Fibroblast of mammary gland (primary cell): Measurements from ENCODE around the gene SNRPA.

Source experiments
- DNase-seq: peaks from one replicate; pipeline ENCODE4 v3.0.0-alpha.2; 2010; ENCODE audit warnings: low read depth
- H3K4me3 ChIP-seq: 2 replicates; pipeline ENCODE4 v1.5.1; 2011; ENCODE audit warnings: low read depth, mild to moderate bottlenecking, low read length, moderate library complexity; ENCODE audit not compliant: control insufficient read depth
- TF ChIP-seq, protein P1 (sequence below): conservative IDR thresholded peaks from 2 replicates; pipeline ENCODE4 v1.5.1; 2011; ENCODE audit warnings: low read depth, low read length, inconsistent platforms; ENCODE audit not compliant: control insufficient read depth, insufficient read depth

SNRPA gene

GRCh38 chr19:40786060-40787037, 35.3 kb downstream of the SNRPA start:
- TF ChIP-seq, protein P1, sequence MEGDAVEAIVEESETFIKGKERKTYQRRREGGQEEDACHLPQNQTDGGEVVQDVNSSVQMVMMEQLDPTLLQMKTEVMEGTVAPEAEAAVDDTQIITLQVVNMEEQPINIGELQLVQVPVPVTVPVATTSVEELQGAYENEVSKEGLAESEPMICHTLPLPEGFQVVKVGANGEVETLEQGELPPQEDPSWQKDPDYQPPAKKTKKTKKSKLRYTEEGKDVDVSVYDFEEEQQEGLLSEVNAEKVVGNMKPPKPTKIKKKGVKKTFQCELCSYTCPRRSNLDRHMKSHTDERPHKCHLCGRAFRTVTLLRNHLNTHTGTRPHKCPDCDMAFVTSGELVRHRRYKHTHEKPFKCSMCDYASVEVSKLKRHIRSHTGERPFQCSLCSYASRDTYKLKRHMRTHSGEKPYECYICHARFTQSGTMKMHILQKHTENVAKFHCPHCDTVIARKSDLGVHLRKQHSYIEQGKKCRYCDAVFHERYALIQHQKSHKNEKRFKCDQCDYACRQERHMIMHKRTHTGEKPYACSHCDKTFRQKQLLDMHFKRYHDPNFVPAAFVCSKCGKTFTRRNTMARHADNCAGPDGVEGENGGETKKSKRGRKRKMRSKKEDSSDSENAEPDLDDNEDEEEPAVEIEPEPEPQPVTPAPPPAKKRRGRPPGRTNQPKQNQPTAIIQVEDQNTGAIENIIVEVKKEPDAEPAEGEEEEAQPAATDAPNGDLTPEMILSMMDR, result no peak
- DNase-seq, result no peak
- no peak overlapping the region for H3K4me3 ChIP-seq

DNA sequence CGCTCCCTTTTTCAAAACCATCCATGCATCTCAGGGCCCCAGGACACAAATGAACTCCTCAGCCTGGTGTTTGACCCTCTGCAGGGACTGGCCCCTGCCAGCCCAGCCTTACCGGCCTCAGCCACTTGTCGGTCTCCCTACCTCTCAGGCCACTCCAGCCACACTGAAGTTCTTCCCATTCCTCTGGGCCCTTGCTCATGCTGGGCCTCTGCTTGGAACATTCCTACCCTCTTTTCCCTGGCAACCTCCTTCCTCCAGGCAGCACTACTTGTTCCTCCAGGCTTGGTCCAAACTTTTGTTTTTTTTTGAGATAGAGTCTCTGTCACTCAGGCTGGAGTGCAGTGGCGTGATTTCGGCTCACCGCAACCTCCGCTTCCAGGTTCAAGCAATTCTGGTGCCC, 40.3 kb downstream of the SNRPA start:
- TF ChIP-seq, protein P1, result no peak
- H3K4me3 ChIP-seq, result no peak overlapping the region
- DNase-seq, result no peak

DNA sequence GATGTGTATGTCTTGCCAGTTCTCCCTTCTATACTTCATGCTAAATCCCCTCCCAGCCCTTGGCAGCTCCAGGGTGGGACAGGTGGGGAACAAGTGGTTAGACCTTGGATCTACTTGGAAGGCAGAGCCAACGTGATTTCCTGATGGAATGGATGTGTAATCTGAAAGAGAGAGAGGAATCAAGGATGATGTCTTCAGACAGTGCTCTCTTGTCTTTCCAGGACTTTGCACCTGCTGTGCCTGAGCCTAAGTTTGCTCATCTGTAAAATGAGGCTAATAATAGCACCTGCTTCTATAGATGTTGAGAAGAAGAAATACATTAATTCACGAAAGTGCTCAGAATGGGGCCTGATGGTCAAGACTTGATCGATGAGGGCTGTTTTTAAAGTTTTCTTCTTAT, 41.0 kb downstream of the SNRPA start:
- TF ChIP-seq, protein P1, result no peak
- no peak for DNase-seq
- no peak overlapping the region for H3K4me3 ChIP-seq

GRCh38 chr19:40797166-40797962, 46.4 kb downstream of the SNRPA start:
- no peak overlapping the region for H3K4me3 ChIP-seq
- no peak for DNase-seq
- TF ChIP-seq, protein P1, result no peak

DNA sequence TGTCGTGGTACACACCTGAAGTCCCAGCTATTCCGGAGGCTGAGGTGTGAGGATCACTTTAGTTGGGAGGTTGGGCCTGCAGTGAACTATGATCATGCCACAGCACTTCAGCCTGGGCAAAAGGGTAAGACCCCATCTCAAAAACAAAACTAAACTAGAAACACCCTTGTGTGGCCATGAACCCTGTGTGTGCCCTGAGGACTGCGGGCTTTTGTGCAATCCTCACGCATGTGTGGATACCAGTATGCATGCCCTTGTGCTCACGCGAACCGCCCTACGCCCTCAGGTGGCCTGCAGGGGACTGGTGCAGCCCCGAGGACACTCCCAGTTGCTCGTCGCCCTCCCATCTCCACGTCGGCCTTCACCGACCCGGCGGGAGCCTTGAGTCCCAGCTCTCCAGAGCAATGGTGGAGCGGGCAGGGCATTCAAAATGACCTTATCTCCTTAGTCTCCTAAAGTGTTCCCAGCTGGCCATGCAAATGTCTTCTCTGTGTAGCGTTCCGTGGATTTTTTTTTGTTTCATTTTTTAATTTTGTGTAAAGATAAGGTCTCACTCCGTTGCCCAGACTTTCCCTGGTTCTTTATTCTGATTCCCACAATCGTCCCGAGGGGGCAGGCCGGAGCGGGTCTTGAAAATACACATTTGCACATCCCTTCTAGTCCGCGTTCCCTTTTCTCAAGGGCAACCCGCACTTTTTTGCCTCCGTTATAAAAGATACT, 47.1 kb downstream of the SNRPA start:
- DNase-seq, result peak; percentile 53
- TF ChIP-seq, protein P1, result peak; percentile 53
- peak overlapping the region; percentile 69 for H3K4me3 ChIP-seq
